Activated naive CD4-positive, alpha-beta T cell treated with Interleukin-2 at 50 U/mL for 16 hours (primary cell): Measurements from ENCODE around the gene LRRC46.
A peak's percentile ranks its signal among the peaks of the same experiment; 100 is the strongest.

ENCODE experiments used
- DNase-seq: peaks from one replicate; pipeline ENCODE4 v3.0.0-alpha.2; 2020

The LRRC46 gene

DNA sequence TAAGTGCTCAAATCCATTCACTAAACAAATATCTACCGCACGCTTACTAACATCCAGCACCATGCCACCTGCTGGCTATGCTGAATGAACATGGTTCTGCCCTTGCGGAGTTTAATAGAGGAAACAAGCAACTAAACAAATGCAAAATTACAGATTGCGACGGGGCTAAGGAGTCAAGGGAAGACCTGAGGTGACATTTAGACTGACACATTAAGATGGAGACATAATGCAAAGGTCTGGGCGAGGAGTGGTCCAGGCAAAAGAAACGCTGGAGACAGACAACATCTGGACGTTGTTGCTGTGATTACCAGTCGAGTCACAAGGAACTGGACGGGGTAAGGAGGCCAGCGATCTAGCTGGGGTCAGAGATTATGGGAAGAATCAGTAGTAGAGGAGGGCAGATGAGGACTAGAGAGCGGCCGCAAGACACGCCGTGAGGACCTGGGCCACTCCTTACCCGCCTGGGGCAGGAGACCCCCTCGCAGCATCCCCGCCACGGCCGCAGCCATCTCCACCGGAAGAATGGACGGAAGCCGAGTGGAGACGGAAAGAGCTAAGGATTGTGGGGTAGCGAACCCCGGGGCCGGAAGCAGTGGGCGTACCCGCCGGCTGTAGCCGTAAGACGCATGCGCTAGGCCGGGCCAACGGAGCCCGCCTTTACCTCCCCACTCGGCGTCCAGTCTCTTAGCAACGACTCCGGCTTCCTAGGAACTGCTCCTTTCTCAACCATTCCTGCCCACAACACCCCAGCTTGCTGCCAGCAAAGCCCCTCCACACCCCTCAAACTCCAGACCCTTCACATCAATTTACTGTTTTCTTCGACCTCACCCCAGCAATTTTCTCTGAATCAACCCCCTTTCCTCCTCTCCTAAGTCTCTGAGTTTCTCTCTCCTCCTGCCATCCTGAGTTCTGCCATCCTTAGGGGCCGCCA is at the start of gene LRRC46, which contains the start of gene MRPL10:
TSS of gene LRRC46 (plus strand) at position 668 of the 931 bp plus-strand sequence. CDS start 320 bp downstream, outside the sequence.
TSS of gene MRPL10 (minus strand) at position 539 of the 931 bp plus-strand sequence. CDS start at position 509, 30 bp downstream.
- DNase-seq: peak; percentile 94

- DNase-seq: no peak
Observed at GRCh38 chr17:47785538-47786123, 45.8 kb upstream of the LRRC46 start.

DNA sequence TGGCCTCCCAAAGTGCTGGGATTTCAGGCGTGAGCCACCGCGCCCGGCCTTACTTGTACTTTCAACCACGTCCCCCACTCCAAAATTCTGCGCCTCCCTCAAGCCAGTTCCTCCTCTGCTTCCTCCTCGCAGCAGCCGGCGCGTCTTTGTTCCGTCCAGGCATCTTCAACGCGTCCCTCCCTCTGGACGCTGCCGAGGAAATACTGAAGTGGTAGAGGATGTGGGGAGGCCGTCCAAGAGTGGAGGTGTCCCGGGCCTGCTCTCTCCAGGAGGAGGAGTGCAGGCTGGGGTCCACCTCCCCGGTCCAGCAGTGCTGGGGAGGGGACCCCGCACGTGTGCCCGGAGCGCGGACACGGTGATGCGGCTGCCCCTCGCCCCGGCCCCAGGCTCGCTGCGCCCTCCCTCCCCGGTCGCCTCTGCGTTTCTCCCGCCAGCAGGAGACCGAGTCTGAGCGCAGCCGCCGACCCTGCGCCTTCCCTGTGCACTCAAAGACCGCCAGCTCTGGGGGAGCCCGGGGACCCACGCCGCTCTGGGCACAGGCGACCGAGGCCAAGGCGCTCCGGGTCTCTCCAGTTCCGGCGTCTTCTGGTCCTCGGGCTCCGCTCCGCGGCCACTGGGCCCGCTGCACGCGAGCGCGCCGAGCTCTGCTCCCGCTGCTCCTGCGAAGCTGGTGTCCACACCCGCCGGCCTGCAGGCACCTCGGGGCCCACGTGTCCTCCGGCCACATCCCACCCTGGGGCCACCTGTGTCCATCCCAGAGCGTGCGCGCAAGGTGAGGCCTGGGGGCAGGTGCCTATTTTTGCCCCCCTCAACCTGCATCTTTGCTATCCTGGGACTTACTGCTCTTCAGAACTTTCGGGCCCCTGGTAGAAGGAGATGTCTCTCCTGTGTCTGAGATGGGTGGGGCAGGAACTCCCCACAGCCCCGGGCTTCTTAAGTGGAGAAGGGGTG is 41.6 kb upstream of the LRRC46 start:
- peak; percentile 63 for DNase-seq

GRCh38 chr17:47791025-47791424 is 40.4 kb upstream of the LRRC46 start:
- DNase-seq: no peak

DNA sequence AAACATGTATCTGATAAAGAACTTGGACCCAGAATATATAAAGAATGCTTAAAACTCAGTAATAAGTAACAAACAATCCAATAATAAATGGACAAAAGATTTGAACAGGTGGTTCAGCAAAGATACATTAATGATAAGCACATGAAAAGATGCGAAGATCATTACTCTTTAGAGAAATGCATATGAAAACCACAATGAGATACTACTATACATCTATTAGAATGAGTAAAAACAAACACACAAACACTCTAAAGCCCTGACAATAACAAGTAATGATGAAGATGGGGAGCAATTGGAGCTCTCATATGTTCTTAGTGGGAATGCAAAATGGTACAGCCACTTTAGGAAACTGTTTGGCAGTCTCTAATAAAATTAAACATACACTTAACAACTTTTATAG is 39.0 kb upstream of the LRRC46 start:
- no peak for DNase-seq

GRCh38 chr17:47792979-47793378 is 38.5 kb upstream of the LRRC46 start:
- no peak for DNase-seq

GRCh38 chr17:47797797-47798196 is 33.7 kb upstream of the LRRC46 start:
- no peak for DNase-seq

GRCh38 chr17:47800686-47801085 is 30.8 kb upstream of the LRRC46 start:
- DNase-seq: no peak

DNA sequence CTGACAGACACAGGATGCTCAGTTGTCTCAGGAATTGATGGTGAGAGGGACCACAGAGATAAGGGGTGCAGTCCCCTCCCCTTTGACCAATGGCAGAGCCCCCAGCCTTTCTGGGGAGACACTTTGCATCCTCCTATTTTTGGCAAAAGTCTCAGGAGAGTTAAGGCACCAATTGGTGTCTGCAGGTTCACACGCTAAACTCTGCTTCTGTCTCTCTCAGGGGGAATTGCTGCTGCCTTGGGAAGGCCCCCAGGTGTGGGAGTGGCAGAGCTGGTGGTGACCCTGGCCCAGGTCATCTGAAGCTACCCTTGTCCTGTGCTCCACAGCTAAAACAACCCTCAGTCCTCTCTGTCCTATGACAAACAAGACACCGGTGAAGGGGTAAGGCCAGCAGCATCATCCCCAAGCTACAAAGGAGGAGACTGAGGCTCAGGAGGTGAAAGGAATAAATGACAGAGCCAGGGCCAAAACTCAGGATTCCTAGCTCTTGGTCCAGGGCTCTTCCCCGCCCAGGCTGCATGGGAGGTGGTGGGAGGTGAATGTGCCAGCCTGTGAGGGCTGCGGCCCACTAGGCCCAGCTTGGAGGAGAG is 30.2 kb upstream of the LRRC46 start:
- no peak for DNase-seq

DNA sequence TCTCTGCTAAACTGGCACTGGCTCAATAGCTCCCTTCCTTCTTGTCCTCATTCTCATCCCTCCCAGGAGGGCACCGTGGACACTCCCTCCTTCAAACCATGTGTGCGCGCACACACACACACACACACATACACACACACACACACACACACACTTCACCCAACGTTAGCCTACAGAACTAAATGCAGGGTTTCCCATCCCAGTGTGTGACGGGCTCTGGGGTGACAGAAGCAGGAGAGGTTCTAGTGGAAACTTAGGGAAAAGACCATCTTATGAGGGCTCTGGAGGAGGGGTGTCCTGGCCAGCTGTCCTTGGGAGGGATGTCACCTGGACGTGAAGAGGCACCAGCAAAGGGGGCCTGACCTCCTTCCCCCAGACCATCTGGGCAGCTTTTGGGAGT is 29.6 kb upstream of the LRRC46 start:
- DNase-seq: no peak

GRCh38 chr17:47802341-47803022 is 29.0 kb upstream of the LRRC46 start:
- DNase-seq: peak; percentile 59

GRCh38 chr17:47803201-47803600 is 28.3 kb upstream of the LRRC46 start:
- DNase-seq: no peak

- DNase-seq: no peak
Observed at GRCh38 chr17:47803751-47804150, 27.7 kb upstream of the LRRC46 start.

DNA sequence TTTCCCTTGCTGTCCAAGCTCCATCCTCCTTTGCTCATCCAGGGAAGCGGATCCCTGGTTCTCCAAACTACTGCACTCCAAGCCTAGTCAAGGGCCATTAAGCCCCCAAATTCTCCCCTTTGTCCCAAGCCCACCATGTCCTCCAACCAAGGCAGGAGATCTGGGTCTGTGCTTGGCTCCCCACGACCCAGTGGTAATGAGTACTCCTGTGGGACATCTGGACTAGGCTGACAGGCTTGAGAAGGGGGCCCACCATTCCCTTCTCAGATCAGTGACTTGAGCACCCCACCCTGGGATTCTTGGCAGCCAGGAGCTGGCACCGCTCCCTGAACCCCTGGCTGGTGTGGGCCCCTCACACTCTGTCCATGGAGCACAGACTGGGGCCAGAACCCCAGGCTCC is 27.0 kb upstream of the LRRC46 start:
- DNase-seq: no peak

GRCh38 chr17:47806026-47806912 is 25.2 kb upstream of the LRRC46 start:
- no peak for DNase-seq

DNA sequence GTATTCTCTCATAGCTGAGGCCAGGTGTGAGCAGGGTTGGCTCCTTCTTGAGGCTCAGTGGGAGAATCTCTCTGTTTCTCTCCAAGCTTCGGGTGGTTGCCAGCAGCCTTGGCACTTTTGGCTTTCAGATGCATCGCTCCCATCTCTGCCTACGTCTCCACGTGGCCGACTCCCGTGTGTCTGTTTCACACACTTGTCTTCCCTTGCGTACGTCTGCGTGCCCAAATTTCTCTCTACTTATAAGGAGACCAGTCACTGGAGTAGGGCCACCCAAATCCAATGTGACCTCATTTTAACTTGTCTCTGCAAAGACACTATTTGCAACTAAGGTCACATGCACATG is 24.6 kb upstream of the LRRC46 start:
- DNase-seq: no peak

DNA sequence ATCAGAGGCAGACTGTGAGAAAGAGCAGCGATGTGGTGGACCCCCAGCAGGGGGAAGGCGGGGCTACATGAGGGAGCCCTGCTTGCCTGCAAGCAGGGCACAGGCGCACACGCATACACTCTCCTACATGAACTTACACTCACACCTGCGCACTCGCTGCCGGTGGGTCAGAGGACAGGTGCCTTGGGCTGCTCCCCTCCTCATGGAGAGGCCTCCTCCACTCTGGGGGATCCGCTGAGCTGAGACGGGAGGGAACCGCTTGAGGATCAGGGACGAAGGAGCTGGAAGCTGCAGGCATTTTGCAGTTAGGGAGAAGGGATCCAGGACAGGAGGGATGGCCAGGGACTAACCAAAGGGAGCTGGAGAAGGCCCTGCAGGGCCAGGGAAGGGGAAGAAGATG is 24.0 kb upstream of the LRRC46 start:
- no peak for DNase-seq

DNA sequence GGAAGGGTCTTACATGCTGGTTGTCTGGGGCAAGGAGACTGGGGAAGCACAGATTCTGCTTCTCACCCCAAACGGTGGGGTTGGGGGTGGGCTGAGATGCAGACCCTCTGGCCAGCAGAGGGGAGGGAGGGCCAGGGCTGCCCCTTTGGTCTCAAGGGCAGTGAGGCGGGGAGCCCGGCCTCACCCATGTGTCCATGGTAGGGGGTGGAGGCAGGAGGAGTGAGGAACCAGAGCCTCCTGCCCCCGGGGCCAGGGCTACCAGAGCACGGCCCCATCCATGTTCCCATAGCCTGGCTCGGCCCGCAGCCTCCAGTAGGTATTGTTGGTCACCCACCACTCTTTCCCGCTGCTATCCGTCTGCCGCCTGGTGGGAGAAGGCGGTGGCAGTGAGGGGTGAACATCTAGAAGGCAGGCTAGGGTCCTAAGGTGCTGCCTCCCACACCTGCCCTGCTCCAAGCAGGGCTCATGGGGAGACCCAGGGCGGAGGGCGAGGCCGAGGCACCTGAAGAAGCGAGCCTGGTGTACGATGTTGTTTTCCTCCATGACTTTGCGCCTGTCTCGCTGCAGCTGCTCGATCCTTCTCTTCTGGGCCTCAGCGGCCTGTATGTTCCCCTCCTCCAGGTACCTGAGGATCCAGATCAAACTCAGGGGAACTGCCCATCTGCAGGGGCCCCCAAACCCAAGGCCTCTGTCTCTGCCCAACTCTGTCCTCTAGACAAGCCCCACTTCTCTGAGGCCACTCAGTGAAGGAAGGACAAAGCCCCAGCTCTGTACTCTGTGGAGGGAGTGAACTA is 23.2 kb upstream of the LRRC46 start:
- DNase-seq: no peak

- no peak for DNase-seq
Observed at GRCh38 chr17:47808830-47809480, 22.5 kb upstream of the LRRC46 start.
